SH-SY5Y (cell line): ENCODE measurements around the gene ABCG4.

Source experiments
- GATA2 ChIP-seq: IDR thresholded peaks from 2 replicates; pipeline ENCODE4 v1.6.1; 2011; ENCODE audit warnings: mild to moderate bottlenecking, low read depth, low read length
- GATA3 ChIP-seq: IDR thresholded peaks from 2 replicates; pipeline ENCODE4 v1.6.1; 2011; ENCODE audit warnings: low read depth, mild to moderate bottlenecking, low read length, moderate library complexity

GRCh38 chr11:119110439-119110838 lies 38.4 kb upstream of the ABCG4 start:
- TF ChIP-seq GATA3 (no peak), GATA2 (no peak)
